Prostate gland (tissue), 2 donors: Measurements from ENCODE around the gene FAM168A. TPM values are rescaled to one million over a fixed set of nuclear protein-coding genes. Genes with fewer than 3 reads are reported as not detected.
"Not testable (repeated sequence)": the region's sequence is repeated elsewhere in the genome, so short reads cannot be mapped to it uniquely, and the experiment has no call there.

Source experiments
- DNase-seq: peaks from one replicate; pipeline ENCODE4 v3.0.0-alpha.2; 2019; ENCODE audit warnings: low spot score
- H3K27ac ChIP-seq, 2 donors: fragments of 200-600 bp; sonication (generic); 2 replicates each; pipeline ENCODE4 v1.5.1; 2017 to 2019
- H3K27me3 ChIP-seq: fragments of 200-600 bp; sonication (generic); replicated peaks from 2 replicates; pipeline ENCODE4 v1.5.1; 2019; ENCODE audit not compliant: insufficient read depth
- H3K36me3 ChIP-seq, 2 donors: fragments of 200-600 bp; sonication (generic); 1 replicate in 1 of 2; 2 replicates in 1 of 2; pipeline versions ENCODE4 v1.5.1 to v1.8.1; 2017 to 2019
- H3K4me1 ChIP-seq: fragments of 200-600 bp; sonication (generic); replicated peaks from 2 replicates; pipeline ENCODE4 v1.5.1; 2019
- H3K4me3 ChIP-seq, 2 donors: fragments of 200-600 bp; sonication (generic); 2 replicates each; pipeline ENCODE4 v1.5.1; 2017 to 2019
- H3K9me3 ChIP-seq: fragments of 200-600 bp; sonication (generic); 2 replicates; pipeline ENCODE4 v1.5.1; 2017
- POLR2A ChIP-seq: fragments of 450-650 bp; IDR thresholded peaks from one replicate; pipeline ENCODE4 v1.6.1; 2016; ENCODE audit warnings: antibody characterized with exemption, mild to moderate bottlenecking
- POLR2AphosphoS5 ChIP-seq: sonication (generic); formaldehyde crosslinking; IDR thresholded peaks from one replicate; pipeline ENCODE4 v1.6.1; 2017; ENCODE audit warnings: antibody characterized with exemption
- WGBS: methylation state at CpG from one replicate; pipeline ENCODE4 v1.1.5; 2018; 5-methylcytosine and 5-hydroxymethylcytosine counted together
- intact Hi-C: fragments of 100-400 bp; cut with DNase I; formaldehyde crosslinking; loops from one replicate; pipeline ENCODE4 v1.14.2; 2022
- total RNA-seq, 2 donors: library from RNA; depleted of rRNA; stranded (reverse); fragments of >200 nt; gene quantifications; one replicate each; pipeline ENCODE4 v1.1.0, GENCODE V29; 2016
- TF ChIP-seq, protein P1 (sequence below), 4 experiments: fragments of 200-600 bp in 2 of 4; fragments of 450-650 bp in 2 of 4; sonication (generic) in 2 of 4; IDR thresholded peaks; 1 replicate in 3 of 4; 2 replicates in 1 of 4; pipeline ENCODE4 v1.5.1; 2016 to 2019; ENCODE audit warnings: antibody characterized with exemption in 4 of 4, mild to moderate bottlenecking in 2 of 4, moderate library complexity in 2 of 4

FAM168A gene
- total RNA-seq, 2 donors from 2014 or later: 27.3 to 38.3 TPM

DNA sequence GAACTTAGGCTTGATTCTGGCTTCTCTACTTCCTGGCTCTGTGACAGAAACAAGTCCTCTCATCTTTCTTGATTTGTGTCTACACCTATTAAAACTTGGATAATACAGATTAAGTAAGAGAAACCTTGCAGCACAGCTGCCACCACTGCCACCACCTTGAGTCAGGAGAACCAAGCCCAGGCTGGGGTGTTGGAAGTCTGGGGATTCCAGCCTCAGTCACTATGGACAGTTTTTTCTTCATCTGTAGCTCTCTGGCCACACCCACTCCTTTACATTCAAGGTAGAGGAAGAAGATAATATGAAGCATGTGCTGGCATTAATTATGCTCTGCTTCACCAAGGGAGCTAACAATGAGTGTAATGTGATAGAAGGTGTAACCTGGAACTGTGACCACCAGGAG is 146.0 kb downstream of the FAM168A start:
- intact Hi-C loops: no loop called here
- TF ChIP-seq POLR2AphosphoS5 (no peak), POLR2A (no peak)
- TF ChIP-seq, protein P1, sequence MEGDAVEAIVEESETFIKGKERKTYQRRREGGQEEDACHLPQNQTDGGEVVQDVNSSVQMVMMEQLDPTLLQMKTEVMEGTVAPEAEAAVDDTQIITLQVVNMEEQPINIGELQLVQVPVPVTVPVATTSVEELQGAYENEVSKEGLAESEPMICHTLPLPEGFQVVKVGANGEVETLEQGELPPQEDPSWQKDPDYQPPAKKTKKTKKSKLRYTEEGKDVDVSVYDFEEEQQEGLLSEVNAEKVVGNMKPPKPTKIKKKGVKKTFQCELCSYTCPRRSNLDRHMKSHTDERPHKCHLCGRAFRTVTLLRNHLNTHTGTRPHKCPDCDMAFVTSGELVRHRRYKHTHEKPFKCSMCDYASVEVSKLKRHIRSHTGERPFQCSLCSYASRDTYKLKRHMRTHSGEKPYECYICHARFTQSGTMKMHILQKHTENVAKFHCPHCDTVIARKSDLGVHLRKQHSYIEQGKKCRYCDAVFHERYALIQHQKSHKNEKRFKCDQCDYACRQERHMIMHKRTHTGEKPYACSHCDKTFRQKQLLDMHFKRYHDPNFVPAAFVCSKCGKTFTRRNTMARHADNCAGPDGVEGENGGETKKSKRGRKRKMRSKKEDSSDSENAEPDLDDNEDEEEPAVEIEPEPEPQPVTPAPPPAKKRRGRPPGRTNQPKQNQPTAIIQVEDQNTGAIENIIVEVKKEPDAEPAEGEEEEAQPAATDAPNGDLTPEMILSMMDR (IDR thresholded peaks at IDR 0.05): no peak
- H3K27me3 ChIP-seq: no peaks in the 10 kb centered on the region
- no peak overlapping the region for H3K4me3 ChIP-seq
- DNase-seq: no peak
- H3K36me3 ChIP-seq: no peaks in the 10 kb centered on the region
- no peaks in the 10 kb centered on the region for H3K9me3 ChIP-seq
- no peak overlapping the region for H3K27ac ChIP-seq
- no peaks in the 10 kb centered on the region for H3K4me1 ChIP-seq

GRCh38 chr11:73446766-73447165 is 151.1 kb downstream of the FAM168A start:
- Histone ChIP-seq H3K9me3 (no peaks in the 10 kb centered on the region), H3K27ac (no peak overlapping the region), H3K4me1 (no peaks in the 10 kb centered on the region), H3K27me3 (no peaks in the 10 kb centered on the region), H3K36me3 (no peaks in the 10 kb centered on the region), H3K4me3 (no peak overlapping the region)
- intact Hi-C loops: no loop called here
- TF ChIP-seq, protein P1 (IDR thresholded peaks at IDR 0.05): no peak
- TF ChIP-seq POLR2AphosphoS5 (no peak), POLR2A (no peak)
- 92% methylated on average over 2 of the region's 2 CpGs for WGBS
- no peak for DNase-seq

- no peaks in the 10 kb centered on the region for H3K4me1 ChIP-seq
- H3K27me3 ChIP-seq: no peaks in the 10 kb centered on the region
- no peak overlapping the region for H3K4me3 ChIP-seq
- TF ChIP-seq, protein P1 (IDR thresholded peaks at IDR 0.05): no peak
- TF ChIP-seq POLR2AphosphoS5 (no peak), POLR2A (no peak)
- no peak for DNase-seq
- no peaks in the 10 kb centered on the region for H3K9me3 ChIP-seq
- H3K27ac ChIP-seq: no peak overlapping the region
- intact Hi-C loops: no loop called here
- no peaks in the 10 kb centered on the region for H3K36me3 ChIP-seq
Observed at GRCh38 chr11:73445980-73446379, 151.9 kb downstream of the FAM168A start.

GRCh38 chr11:73439002-73439843 is 158.7 kb downstream of the FAM168A start:
- H3K27me3 ChIP-seq: no peaks in the 10 kb centered on the region
- no peak for DNase-seq
- intact Hi-C loops: no loop called here

DNA sequence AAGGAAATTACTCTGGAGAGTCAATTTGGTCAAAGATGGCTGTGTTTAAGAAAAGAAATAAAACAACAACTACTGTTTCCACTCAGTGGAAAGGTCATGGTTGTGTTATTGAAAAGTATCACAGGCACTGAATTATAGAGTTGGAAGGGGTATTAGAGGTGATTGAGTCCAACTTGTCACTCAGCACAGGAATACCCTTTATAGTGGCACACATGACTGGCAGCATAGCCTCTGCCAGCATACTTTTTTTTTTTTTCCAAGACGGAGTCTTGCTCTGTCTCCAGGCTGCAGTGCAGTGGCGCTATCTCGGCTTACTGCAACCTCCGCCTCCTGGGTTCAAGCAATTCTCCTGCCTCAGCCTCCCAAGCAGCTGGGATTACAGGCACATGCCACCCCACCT is 161.1 kb downstream of the FAM168A start:
- intact Hi-C loops, H3K9me3 ChIP-seq, H3K36me3 ChIP-seq, H3K4me1 ChIP-seq, H3K27ac ChIP-seq, H3K27me3 ChIP-seq, H3K4me3 ChIP-seq, DNase-seq: not testable (repeated sequence)
- 94% methylated on average over 4 of the region's 4 CpGs for WGBS

More at GRCh38 chr11:73439002-73439843, 158.7 kb downstream of the FAM168A start:
- TF ChIP-seq POLR2A (no peak), POLR2AphosphoS5 (no peak)
- TF ChIP-seq, protein P1 (IDR thresholded peaks at IDR 0.05): no peak
- no peaks in the 10 kb centered on the region for H3K36me3 ChIP-seq
- WGBS: 77% methylated on average over 5 of the region's 5 CpGs
- no peak overlapping the region for H3K4me3 ChIP-seq
- no peaks in the 10 kb centered on the region for H3K4me1 ChIP-seq
- H3K27ac ChIP-seq: no peak overlapping the region
- no peaks in the 10 kb centered on the region for H3K9me3 ChIP-seq
